Esophagus (tissue), 2 donors: ENCODE data around the gene NAPG. TPM values are rescaled to one million over a fixed set of nuclear protein-coding genes. Genes with fewer than 3 reads are reported as not detected.
A peak's percentile ranks its signal among the peaks of the same experiment; 100 is the strongest.
"Not testable (repeated sequence)": the region's sequence is repeated elsewhere in the genome, so short reads cannot be mapped to it uniquely, and the experiment has no call there.

Experiments used
- H3K27ac ChIP-seq, 2 donors: one replicate each; pipeline ENCODE4 v1.5.1; 2013; ENCODE audit warnings: low read depth in 2 of 2, mild to moderate bottlenecking in 2 of 2, inconsistent platforms in 1 of 2, low read length in 1 of 2, moderate library complexity in 1 of 2
- H3K27me3 ChIP-seq, 2 donors: one replicate each; pipeline ENCODE4 v1.6.1; 2013; ENCODE audit warnings: low read length in 2 of 2, control low read depth in 1 of 2, mild to moderate bottlenecking in 1 of 2; ENCODE audit not compliant: insufficient read depth in 2 of 2, control insufficient read depth in 1 of 2
- H3K36me3 ChIP-seq, 2 donors: one replicate each; pipeline ENCODE4 v1.6.1; 2013; ENCODE audit warnings: low read length in 1 of 2; ENCODE audit not compliant: control insufficient read depth in 2 of 2, insufficient read depth in 2 of 2
- H3K4me1 ChIP-seq, 2 donors: one replicate each; pipeline ENCODE4 v1.6.1; 2013; ENCODE audit warnings: low read length in 1 of 2; ENCODE audit not compliant: control insufficient read depth in 2 of 2, insufficient read depth in 2 of 2
- H3K4me3 ChIP-seq, 2 donors: one replicate each; pipeline ENCODE4 v1.5.1; 2013; ENCODE audit warnings: low read length in 2 of 2, mild to moderate bottlenecking in 2 of 2, low read depth in 1 of 2, moderate library complexity in 1 of 2
- H3K9me3 ChIP-seq, 2 donors: one replicate each; pipeline ENCODE4 v1.6.1; 2013; ENCODE audit warnings: mild to moderate bottlenecking in 2 of 2, low read depth in 1 of 2, low read length in 1 of 2, moderate library complexity in 1 of 2; ENCODE audit not compliant: control insufficient read depth in 2 of 2, insufficient read depth in 1 of 2
- WGBS, 2 donors: extraction: QIAGEN DNeasy Blood & Tissue Kit; methylation state at CpG; one replicate each; pipeline ENCODE4 v1.1.7; 2013; 5-methylcytosine and 5-hydroxymethylcytosine counted together
- polyA plus RNA-seq, 2 donors: library from polyadenylated mRNA; stranded (reverse); fragments of 200-250 nt; gene quantifications; one replicate each; pipeline ENCODE4 v1.2.3, GENCODE V29; 2013
- donor health status: healthy with polysubstance abuse.
- donor health status: Bipolar disorder and iron deficiency.

NAPG gene
- polyA plus RNA-seq, 2 donors = 12.4 to 13.2 TPM

- peaks cover 2 to 7% of the 10 kb centered on the region in 2 donors for H3K4me1 ChIP-seq
- H3K4me3 ChIP-seq = no peak overlapping the region
- H3K27ac ChIP-seq = no peak overlapping the region
- peaks cover 0 to 24% of the 10 kb centered on the region in 2 donors for H3K36me3 ChIP-seq
- no peaks in the 10 kb centered on the region for H3K27me3 ChIP-seq
- H3K9me3 ChIP-seq = peaks cover 0 to 2% of the 10 kb centered on the region in 2 donors
- 45 to 47% methylated on average over 3 of the region's 3 CpGs for WGBS, 2 donors
These were observed 39.5 kb upstream of the NAPG start for GRCh38 chr18:10486362-10486761.

DNA sequence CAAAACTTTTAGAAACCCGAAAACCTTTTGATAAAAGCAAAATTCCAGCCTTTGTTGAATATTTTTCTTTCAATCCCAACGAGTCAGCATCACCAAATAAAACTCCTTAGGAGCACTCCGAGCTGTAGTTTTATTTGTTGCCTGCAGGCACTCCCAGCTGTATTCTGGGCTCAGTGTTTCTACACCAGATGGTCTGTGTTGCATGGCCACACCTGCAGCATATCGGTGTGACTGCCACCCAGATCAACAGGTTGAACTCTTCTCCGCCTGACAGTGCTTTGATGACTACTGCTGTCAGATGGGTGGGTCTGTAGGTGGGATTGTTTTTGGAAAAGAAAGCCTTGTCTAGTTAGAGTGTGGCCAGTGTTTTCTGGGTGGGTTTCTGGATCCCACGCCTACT, 38.7 kb upstream of the NAPG start:
- peaks cover 0 to 24% of the 10 kb centered on the region in 2 donors for H3K36me3 ChIP-seq
- H3K27me3 ChIP-seq = no peaks in the 10 kb centered on the region
- H3K4me1 ChIP-seq = peaks cover 2 to 7% of the 10 kb centered on the region in 2 donors
- no peak overlapping the region for H3K4me3 ChIP-seq
- WGBS, 2 donors = 56 to 70% methylated on average over 6 of the region's 6 CpGs
- no peak overlapping the region for H3K27ac ChIP-seq
- H3K9me3 ChIP-seq = peaks cover 0 to 2% of the 10 kb centered on the region in 2 donors

DNA sequence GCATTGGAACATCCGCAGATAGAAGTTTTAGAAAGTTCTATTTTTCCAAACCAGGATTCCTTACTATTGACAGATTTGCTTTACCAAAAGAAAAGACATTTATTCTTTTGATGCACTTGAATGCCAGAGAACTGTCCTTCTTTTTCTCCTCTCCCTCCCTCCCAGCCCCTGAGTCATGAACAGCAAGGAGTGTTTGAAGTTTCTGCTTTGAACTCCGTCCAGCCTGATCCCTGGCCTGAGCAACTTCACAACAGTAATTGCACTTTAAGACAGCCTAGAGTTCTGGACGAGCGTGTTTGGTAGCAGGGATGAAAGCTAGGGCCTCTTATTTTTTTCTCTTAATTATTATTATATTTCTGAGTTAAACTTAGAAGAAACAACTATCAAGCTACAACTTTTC, 37.8 kb upstream of the NAPG start:
- Histone ChIP-seq H3K9me3 (peaks cover 0 to 2% of the 10 kb centered on the region in 2 donors), H3K4me3 (no peak overlapping the region), H3K36me3 (peaks cover 0 to 24% of the 10 kb centered on the region in 2 donors), H3K27me3 (no peaks in the 10 kb centered on the region), H3K4me1 (peaks cover 2 to 7% of the 10 kb centered on the region in 2 donors), H3K27ac (peak overlapping the region in 1 of 2 donors; percentile 13)
- 39 to 63% methylated on average over 4 of the region's 4 CpGs for WGBS, 2 donors

DNA sequence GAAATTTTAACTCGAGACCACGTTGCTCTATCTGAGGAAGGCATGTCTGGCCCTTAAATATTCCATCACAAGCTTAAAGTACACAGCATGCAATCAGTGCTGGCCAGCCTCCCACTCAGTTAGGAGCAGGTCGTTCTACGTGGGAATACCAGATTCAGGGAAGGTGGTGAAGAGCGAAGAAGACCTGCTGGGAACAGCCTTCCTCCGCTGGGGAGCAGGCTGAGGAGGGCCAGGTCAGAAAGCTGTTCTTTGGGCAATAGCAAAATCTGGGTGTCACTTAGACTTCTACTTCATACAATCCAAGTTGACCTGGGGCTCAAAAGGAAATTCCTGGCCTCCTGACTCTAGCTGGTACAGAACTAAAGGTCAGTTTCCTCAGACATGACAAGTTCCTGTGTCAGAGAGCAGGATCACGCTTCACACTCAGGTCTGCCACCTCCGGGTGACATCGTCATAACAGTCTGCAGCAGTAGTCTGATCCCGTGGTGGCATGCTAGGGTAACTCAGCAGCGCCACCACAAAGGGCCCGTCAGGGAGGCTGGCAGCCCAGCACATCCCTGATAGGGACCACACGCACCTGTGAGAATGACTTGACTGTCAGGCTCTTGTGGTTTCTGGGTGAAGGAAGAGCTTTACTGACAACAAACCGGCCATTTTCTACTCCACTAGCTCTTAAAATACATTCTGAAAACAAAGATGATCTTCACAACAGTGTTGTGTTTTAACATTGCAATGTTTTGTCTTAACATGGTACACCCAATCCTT, 35.2 kb upstream of the NAPG start:
- peaks cover 0 to under 1% of the 10 kb centered on the region in 2 donors for H3K9me3 ChIP-seq
- H3K4me1 ChIP-seq = peaks cover 2 to 7% of the 10 kb centered on the region in 2 donors
- WGBS, 2 donors = 78 to 80% methylated on average over 14 of the region's 14 CpGs
- peaks cover 0 to 13% of the 10 kb centered on the region in 2 donors for H3K36me3 ChIP-seq
- H3K27ac ChIP-seq = no peak overlapping the region
- H3K27me3 ChIP-seq = no peaks in the 10 kb centered on the region
- no peak overlapping the region for H3K4me3 ChIP-seq

- no peaks in the 10 kb centered on the region for H3K9me3 ChIP-seq
- no peak overlapping the region for H3K4me3 ChIP-seq
- no peaks in the 10 kb centered on the region for H3K27me3 ChIP-seq
- no peak overlapping the region for H3K27ac ChIP-seq
- H3K36me3 ChIP-seq = no peaks in the 10 kb centered on the region
- 59 to 67% methylated on average over 2 of the region's 2 CpGs for WGBS, 2 donors
- no peaks in the 10 kb centered on the region for H3K4me1 ChIP-seq
These were observed 29.9 kb upstream of the NAPG start for GRCh38 chr18:10495936-10496335.

- Histone ChIP-seq H3K27me3 (no peaks in the 10 kb centered on the region), H3K4me1 (no peaks in the 10 kb centered on the region), H3K4me3 (no peak overlapping the region), H3K27ac (no peak overlapping the region), H3K9me3 (no peaks in the 10 kb centered on the region), H3K36me3 (no peaks in the 10 kb centered on the region)
These were observed 28.5 kb upstream of the NAPG start for GRCh38 chr18:10497206-10497749.

- Histone ChIP-seq H3K36me3 (no peaks in the 10 kb centered on the region), H3K9me3 (no peaks in the 10 kb centered on the region), H3K4me1 (no peaks in the 10 kb centered on the region), H3K27ac (no peak overlapping the region), H3K4me3 (no peak overlapping the region), H3K27me3 (no peaks in the 10 kb centered on the region)
- WGBS, 2 donors = 62 to 77% methylated on average over 6 of the region's 6 CpGs
These were observed 26.6 kb upstream of the NAPG start for GRCh38 chr18:10499230-10499629.

- H3K27ac ChIP-seq = no peak overlapping the region
- no peaks in the 10 kb centered on the region for H3K27me3 ChIP-seq
- WGBS, 2 donors = 45 to 73% methylated on average over 2 of the region's 2 CpGs
These were observed 25.8 kb upstream of the NAPG start for GRCh38 chr18:10500038-10500437.

DNA sequence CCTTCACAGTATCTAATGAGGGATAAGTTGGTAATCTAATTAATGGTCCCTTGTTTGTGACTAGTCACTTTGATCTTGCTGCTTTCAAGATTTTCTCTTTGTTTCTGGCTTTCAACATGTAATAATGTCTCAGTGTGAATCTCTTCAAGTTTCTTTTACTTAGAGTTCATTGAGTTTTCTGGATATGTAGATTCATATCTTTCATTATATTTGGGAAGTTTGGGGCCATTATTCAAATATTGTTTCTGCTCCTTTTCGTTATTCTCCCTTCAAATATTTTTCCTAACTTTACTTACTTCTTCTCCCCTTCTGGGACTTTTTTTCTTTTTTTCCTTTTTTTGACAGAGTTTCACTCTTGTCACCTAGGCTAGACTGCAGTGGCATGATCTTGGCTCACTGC, 21.1 kb upstream of the NAPG start:
- WGBS, 2 donors = 89% methylated on average over 1 of the region's 1 CpG
- no peaks in the 10 kb centered on the region for H3K27me3 ChIP-seq
- H3K4me1 ChIP-seq = no peaks in the 10 kb centered on the region
- no peak overlapping the region for H3K4me3 ChIP-seq
- H3K9me3 ChIP-seq = no peaks in the 10 kb centered on the region
- no peak overlapping the region for H3K27ac ChIP-seq
- H3K36me3 ChIP-seq = no peaks in the 10 kb centered on the region

More at GRCh38 chr18:10500038-10500437, 25.8 kb upstream of the NAPG start:
- no peaks in the 10 kb centered on the region for H3K36me3 ChIP-seq
- no peaks in the 10 kb centered on the region for H3K9me3 ChIP-seq
- no peak overlapping the region for H3K4me3 ChIP-seq
- H3K4me1 ChIP-seq = no peaks in the 10 kb centered on the region

GRCh38 chr18:10505892-10506291, 19.9 kb upstream of the NAPG start:
- not testable (repeated sequence) for H3K27me3 ChIP-seq, H3K9me3 ChIP-seq, H3K4me3 ChIP-seq, H3K27ac ChIP-seq, H3K36me3 ChIP-seq, H3K4me1 ChIP-seq
- 88 to 92% methylated on average over 18 to 19 of the region's 19 CpGs for WGBS, 2 donors
